Activated CD8-positive, alpha-beta T cell treated with anti-CD3 and anti-CD28 coated beads for 36 hours (primary cell): ENCODE data around the gene LIPI. TPM values are rescaled to one million over a fixed set of nuclear protein-coding genes. Genes with fewer than 3 reads are reported as not detected.

Source experiments
- ATAC-seq: fragments of 200-7000 bp; cut with Tn5 transposase; one replicate; pipeline ENCODE4 v1.10.0; 2021; ENCODE audit warnings: mild to moderate bottlenecking, moderate library complexity
- CTCF ChIA-PET: fragments of 350-600 bp; sonication (Branson Sonifier 250); formaldehyde crosslinking; loops from one replicate; lab custom pipeline; 2021; ENCODE audit warnings: antibody characterized with exemption; lab: Charles Lee
- POLR2A ChIA-PET: fragments of 350-600 bp; sonication (Branson Sonifier 250); formaldehyde crosslinking; loops from one replicate; lab custom pipeline; 2021; ENCODE audit warnings: antibody characterized with exemption; lab: Charles Lee
- DNase-seq: peaks from one replicate; pipeline ENCODE4 v3.0.0-alpha.2; 2020
- H3K27ac Mint-ChIP-seq: one replicate; pipeline ENCODE4 v1.8.0; 2021; ENCODE audit warnings: mild to moderate bottlenecking, mixed read lengths
- H3K27me3 Mint-ChIP-seq: one replicate; pipeline ENCODE4 v1.8.0; 2021; ENCODE audit warnings: mixed read lengths
- H3K36me3 Mint-ChIP-seq: one replicate; pipeline ENCODE4 v1.8.0; 2021; ENCODE audit warnings: low read depth, mixed read lengths
- H3K4me1 Mint-ChIP-seq: one replicate; pipeline ENCODE4 v1.8.0; 2021; ENCODE audit warnings: low read depth, mixed read lengths
- H3K4me3 Mint-ChIP-seq: one replicate; pipeline ENCODE4 v1.8.0; 2021; ENCODE audit warnings: mild to moderate bottlenecking, moderate library complexity, mixed read lengths
- H3K9me3 Mint-ChIP-seq: one replicate; pipeline ENCODE4 v1.8.0; 2021; ENCODE audit warnings: mixed read lengths
- CTCF ChIP-seq: fragments of 200-600 bp; IDR thresholded peaks from one replicate; pipeline ENCODE4 v1.8.0; 2022; ENCODE audit warnings: antibody characterized with exemption, mild to moderate bottlenecking
- intact Hi-C: fragments of 100-400 bp; cut with micrococcal nuclease; formaldehyde crosslinking; loops from one replicate; pipeline ENCODE4 v1.10.0; 2022
- total RNA-seq, 2 experiments: library from RNA; stranded (reverse); gene quantifications; one replicate each; pipeline ENCODE4 v1.2.3, GENCODE V29; 2021

LIPI gene
- not detected for total RNA-seq

- CTCF ChIA-PET = interaction anchor here (1.0 kb wide), 1 partner anchor 42 kb away, joined by 3 read pairs; no protein-coding TSS in a partner anchor
- Mint-ChIP-seq H3K36me3 (no peaks in the 10 kb centered on the region), H3K27ac (no peak within 1 kb of the TSS), H3K9me3 (no peaks in the 10 kb centered on the region), H3K4me3 (no peak within 1 kb of the TSS), H3K4me1 (no peaks in the 10 kb centered on the region), H3K27me3 (peaks cover 5% of the 10 kb centered on the region)
- POLR2A ChIA-PET = no interaction called here
- DNase-seq (no peak), ATAC-seq (no peak)
- intact Hi-C loops = no loop called here
- no peak for TF ChIP-seq CTCF
These were observed at the start of gene LIPI for GRCh38 chr21:14210738-14211137. Gene LIPI, minus strand, starts transcription at chr21:14210955. Its CDS starts 110 bp downstream, at chr21:14210845.

DNA sequence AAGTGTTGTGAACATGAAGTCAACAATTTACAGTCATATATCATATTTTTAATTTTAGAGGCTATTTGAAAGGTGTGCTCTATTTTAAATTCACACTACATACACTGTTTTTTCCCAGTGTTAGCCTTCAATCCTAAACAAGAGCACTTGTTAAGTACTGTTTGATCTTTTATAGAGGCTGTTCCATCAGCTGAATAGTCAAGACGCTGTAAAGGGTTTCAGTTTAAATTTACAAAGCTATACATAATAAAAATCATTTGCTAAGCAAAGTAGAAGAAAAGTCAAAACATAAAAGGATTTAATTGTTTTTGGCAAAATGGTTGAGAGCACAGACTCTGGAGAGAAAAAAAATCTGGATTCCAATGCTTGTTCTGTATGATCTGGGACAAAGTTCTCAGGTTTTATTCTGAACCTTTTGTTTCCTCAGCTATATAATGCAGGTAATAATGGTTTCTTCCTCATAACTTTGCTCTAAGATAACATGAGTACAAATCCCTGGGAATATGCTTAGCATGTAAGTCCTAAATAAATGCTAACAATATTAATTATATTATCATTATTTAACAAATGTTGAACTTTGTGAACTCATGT lies 49.5 kb upstream of the LIPI start:
- no peak for TF ChIP-seq CTCF
- CTCF ChIA-PET = interaction anchor here (0.7 to 3.0 kb wide), 16 partner anchors 15 to 1222 kb away, joined by 3 to 10 read pairs (median 3); partner anchors contain the start of genes HSPA13 and RBM11

GRCh38 chr21:14259747-14260146 lies 49.0 kb upstream of the LIPI start:
- CTCF ChIA-PET = interaction anchor here (0.6 to 3.0 kb wide), 17 partner anchors 15 to 1223 kb away, joined by 3 to 10 read pairs (median 3); partner anchors contain the start of genes HSPA13 and RBM11
- intact Hi-C loops = no loop called here
- Mint-ChIP-seq H3K4me3 (no peak overlapping the region), H3K9me3 (no peaks in the 10 kb centered on the region), H3K4me1 (peaks cover 5% of the 10 kb centered on the region), H3K27ac (no peak overlapping the region), H3K27me3 (peaks cover 3% of the 10 kb centered on the region), H3K36me3 (no peaks in the 10 kb centered on the region)
- DNase-seq = no peak
- POLR2A ChIA-PET = interaction anchor here (0.6 to 1.0 kb wide), 2 partner anchors 44 to 1268 kb away, joined by 3 read pairs; no protein-coding TSS in a partner anchor
- ATAC-seq = peak; percentile 34
- TF ChIP-seq CTCF = peak; percentile 37

More for the DNA sequence above, 49.5 kb upstream of the LIPI start:
- no peak overlapping the region for H3K27ac Mint-ChIP-seq
- POLR2A ChIA-PET = interaction anchor here (0.6 to 1.0 kb wide), 2 partner anchors 45 to 1268 kb away, joined by 3 read pairs; no protein-coding TSS in a partner anchor
- no peaks in the 10 kb centered on the region for H3K9me3 Mint-ChIP-seq
- H3K4me3 Mint-ChIP-seq = no peak overlapping the region
- H3K4me1 Mint-ChIP-seq = peaks cover 5% of the 10 kb centered on the region
- ATAC-seq (no peak), DNase-seq (no peak)
- intact Hi-C loops = no loop called here
- peaks cover 3% of the 10 kb centered on the region for H3K27me3 Mint-ChIP-seq
- no peaks in the 10 kb centered on the region for H3K36me3 Mint-ChIP-seq

DNA sequence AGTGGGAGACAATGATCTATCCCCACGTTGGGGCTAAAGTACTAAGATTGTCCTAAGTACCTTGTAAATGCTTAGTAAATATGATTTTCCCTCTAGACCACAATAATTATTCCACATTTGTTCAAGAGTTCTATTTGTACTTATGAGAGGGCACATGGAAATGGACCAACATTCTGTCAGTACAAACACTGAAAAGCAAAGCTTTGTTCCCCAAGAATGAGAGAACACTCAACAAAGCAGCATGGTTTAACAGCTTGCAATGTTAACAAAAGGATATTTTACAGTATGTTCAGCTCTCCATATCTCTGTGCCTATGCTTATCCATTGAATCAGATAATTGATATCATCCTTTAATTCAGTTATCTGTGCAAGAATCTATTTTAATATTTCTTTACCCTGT lies 40.6 kb upstream of the LIPI start:
- intact Hi-C loops = no loop called here
- ChIA-PET CTCF (no interaction called here), POLR2A (no interaction called here)
- Mint-ChIP-seq H3K27ac (no peak overlapping the region), H3K4me3 (no peak overlapping the region), H3K4me1 (peaks cover 5% of the 10 kb centered on the region), H3K36me3 (no peaks in the 10 kb centered on the region), H3K27me3 (peaks cover 12% of the 10 kb centered on the region), H3K9me3 (peaks cover 3% of the 10 kb centered on the region)
- ATAC-seq (no peak), DNase-seq (no peak)
- TF ChIP-seq CTCF = no peak

DNA sequence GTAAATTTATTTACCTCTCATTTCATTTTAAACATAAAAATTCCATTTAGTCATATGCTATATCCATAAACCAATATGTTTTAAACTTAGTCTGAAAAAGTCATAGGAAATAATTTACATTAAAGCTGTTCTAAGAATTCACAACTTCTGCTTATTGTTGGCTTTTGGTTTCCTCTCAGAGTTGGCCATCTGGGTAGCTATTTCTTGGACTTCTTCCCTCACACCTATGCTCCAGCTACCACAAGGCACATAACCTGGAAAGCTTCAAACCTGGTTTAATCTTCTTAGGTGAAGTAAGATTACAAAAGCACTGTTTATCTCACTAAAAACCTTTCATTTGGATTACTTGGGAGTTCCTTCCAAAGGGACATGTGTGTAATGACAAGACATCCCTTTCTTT lies 35.0 kb upstream of the LIPI start:
- Mint-ChIP-seq H3K27ac (no peak overlapping the region), H3K36me3 (no peaks in the 10 kb centered on the region), H3K4me1 (no peaks in the 10 kb centered on the region), H3K9me3 (peaks cover 3% of the 10 kb centered on the region), H3K27me3 (peaks cover 10% of the 10 kb centered on the region), H3K4me3 (no peak overlapping the region)
- no peak for TF ChIP-seq CTCF
- ATAC-seq (no peak), DNase-seq (no peak)
- intact Hi-C loops = no loop called here
- ChIA-PET POLR2A (no interaction called here), CTCF (interaction anchor here (0.8 to 1.0 kb wide), 3 partner anchors 8 to 16 kb away, joined by 3 to 4 read pairs (median 3); no protein-coding TSS in a partner anchor)
